ENCODE measurements around the gene ATP9B. TPM values are rescaled to one million over a fixed set of nuclear protein-coding genes. Genes with fewer than 3 reads are reported as not detected.

ATP9B gene
- total and polyA plus RNA-seq, 10 of the 15 experiments (the other 5 are each of a cell fraction or from before 2014, with no cell fraction given), result 0.74 to 20.7 (median 12.9) TPM

GRCh38 chr18:79302120-79302519 is 232.9 kb downstream of the ATP9B start (continued):
- TF ChIP-seq NRF1 (conservative IDR thresholded peaks at IDR 0.05; ENCODE audit: low read depth, low read length) (no peak), MXI1 (IDR thresholded peaks at IDR 0.05; ENCODE audit: low read depth, low read length) (no peak), HDAC6 (IDR thresholded peaks at IDR 0.05; ENCODE audit: unreplicated experiment) (no peak), ATF7 (IDR thresholded peaks at IDR 0.05; ENCODE audit: low read depth) (no peak), BCLAF1 (IDR thresholded peaks at IDR 0.05) (no peak), CBFB (IDR thresholded peaks at IDR 0.05; ENCODE audit: low read depth) (no peak), IRF3 (IDR thresholded peaks at IDR 0.05) (no peak)

GRCh38 chr18:79305911-79306310 is 236.7 kb downstream of the ATP9B start:
- H3K36me3 ChIP-seq (ENCODE audit: control insufficient read depth in 2 of 2, insufficient read depth in 2 of 2, low read length in 1 of 2), result peaks cover 2 to 20% of the 10 kb centered on the region in 2 experiments; a peak in 3 of 4 replicates
- H3K27me3 ChIP-seq (replicated peaks in 1 of 2; ENCODE audit: control insufficient read depth in 2 of 2, insufficient read depth in 2 of 2, low read length in 1 of 2), result no peaks in the 10 kb centered on the region
- FAIRE-seq, result no peak
- RAD21 ChIA-PET (ENCODE audit: unreplicated experiment), result no interaction called here
- no peak overlapping the region for H3K27ac ChIP-seq (ENCODE audit: control insufficient read depth, insufficient read depth)
- in situ Hi-C loops (cut with MboI) (no loop called here), intact Hi-C loops (cut with micrococcal nuclease; ENCODE audit: unreplicated experiment) (no loop called here)
- H3K9me3 ChIP-seq (replicated peaks; ENCODE audit: control insufficient read depth, insufficient read depth, low read length), result no peaks in the 10 kb centered on the region
- CTCF ChIA-PET, result no interaction called here
- H3K79me2 ChIP-seq (ENCODE audit: control insufficient read depth, insufficient read depth, low read length), result no peaks in the 10 kb centered on the region
- no peaks in the 10 kb centered on the region for H4K20me1 ChIP-seq (ENCODE audit: control insufficient read depth, insufficient read depth)
- no peak for DNase-seq (ENCODE audit: low read depth, low spot score)
- POLR2A ChIA-PET, result no interaction called here
- no peak overlapping the region for H2AFZ ChIP-seq (ENCODE audit: control insufficient read depth, low read depth, low read length)
- no peak overlapping the region for H3K9ac ChIP-seq (ENCODE audit: control insufficient read depth, insufficient read depth, low read length)
- no peak for ATAC-seq
- SMC1A ChIA-PET (ENCODE audit: uncharacterized antibody, unreplicated experiment), result interaction anchor here (1.0 kb wide), 1 partner anchor 29 kb away, joined by 3 read pairs; no protein-coding TSS in a partner anchor
- H3K4me3 ChIP-seq, result no peak overlapping the region
- no peaks in the 10 kb centered on the region for H3K4me1 ChIP-seq (ENCODE audit: control insufficient read depth, insufficient read depth, low read length)
- no TSS peak for BruUV-seq (replicated peaks)
- WGBS (ENCODE audit: insufficient coverage, insufficient replicate concordance, low lambda C conversion rate, missing lambda C conversion rate), result 98% methylated on average over 9 of the region's 9 CpGs
- H3K4me2 ChIP-seq (ENCODE audit: control insufficient read depth, insufficient read depth), result no peak overlapping the region
- TF ChIP-seq HCFC1 (IDR thresholded peaks at IDR 0.05; ENCODE audit: low read length), result no peak
- no peak for TF ChIP-seq MYC (IDR thresholded peaks at IDR 0.05; ENCODE audit: insufficient read depth, insufficient read length, insufficient replicate concordance, low read length, severe bottlenecking)
- no peak for TF ChIP-seq SIX5 (IDR thresholded peaks at IDR 0.05; ENCODE audit: low read depth, low read length, severe bottlenecking)
- no peak for TF ChIP-seq NRF1 (conservative IDR thresholded peaks at IDR 0.05; ENCODE audit: low read depth, low read length)
- TF ChIP-seq NKRF (conservative IDR thresholded peaks at IDR 0.05), result no peak
- no peak for TF ChIP-seq IRF5 (IDR thresholded peaks at IDR 0.05; ENCODE audit: borderline replicate concordance)
- no peak for TF ChIP-seq POLR2AphosphoS2 (IDR thresholded peaks at IDR 0.05; ENCODE audit: low read depth, low read length)
